GM10248 (cell line): Measurements from ENCODE around the gene HSPA1L.
"Not testable (repeated sequence)": the region's sequence is repeated elsewhere in the genome, so short reads cannot be mapped to it uniquely, and the experiment has no call there.

Experiments used
- CTCF ChIA-PET: fragments of 300-600 bp; sonication (Branson Sonifier 250); formaldehyde crosslinking; extraction: SDS; loops from one replicate; lab custom pipeline; 2021; ENCODE audit warnings: antibody characterized with exemption; lab: Yijun Ruan, JAX
- POLR2A ChIA-PET: fragments of 350-650 bp; sonication (Branson Sonifier 250); formaldehyde crosslinking; extraction: SDS; loops from one replicate; lab custom pipeline; 2020; ENCODE audit warnings: antibody characterized with exemption; lab: Yijun Ruan, JAX
- DNase-seq: peaks from one replicate; pipeline ENCODE4 v3.0.0; 2012; ENCODE audit errors: extremely low spot score
- CTCF ChIP-seq: IDR thresholded peaks from 2 replicates; pipeline ENCODE4 v1.5.1; 2012; ENCODE audit warnings: mild to moderate bottlenecking, low read depth; ENCODE audit errors: extremely low read depth, missing control alignments, control extremely low read depth

HSPA1L gene

GRCh38 chr6:31860349-31860748 lies 45.3 kb upstream of the HSPA1L start:
- ChIA-PET POLR2A (interaction anchor here (0.8 to 1.3 kb wide), 2 partner anchors 15 to 21 kb away, joined by 4 read pairs; no protein-coding TSS in a partner anchor), CTCF (no interaction called here)
- TF ChIP-seq CTCF = no peak
- DNase-seq = no peak

- POLR2A ChIA-PET = interaction anchor here (0.8 to 1.3 kb wide), 2 partner anchors 14 to 21 kb away, joined by 4 read pairs; no protein-coding TSS in a partner anchor
- CTCF ChIA-PET = interaction anchor here (1.2 kb wide), 1 partner anchor 130 kb away, joined by 4 read pairs; no protein-coding TSS in a partner anchor
- no peak for TF ChIP-seq CTCF
- DNase-seq = no peak
Observed at GRCh38 chr6:31859923-31860322, 44.8 kb upstream of the HSPA1L start.

GRCh38 chr6:31858707-31859106 lies 43.6 kb upstream of the HSPA1L start:
- ChIA-PET POLR2A (no interaction called here), CTCF (interaction anchor here (1.0 to 1.4 kb wide), 5 partner anchors 15 to 128 kb away, joined by 3 to 4 read pairs (median 3); no protein-coding TSS in a partner anchor)
- no peak for TF ChIP-seq CTCF
- no peak for DNase-seq

- ChIA-PET CTCF (interaction anchor here (1.0 to 1.4 kb wide), 4 partner anchors 14 to 88 kb away, joined by 3 to 4 read pairs (median 3); no protein-coding TSS in a partner anchor), POLR2A (interaction anchor here (1.7 kb wide), 1 partner anchor 21 kb away, joined by 7 read pairs; no protein-coding TSS in a partner anchor)
- DNase-seq = not testable (repeated sequence)
Observed at GRCh38 chr6:31857774-31858173, 42.7 kb upstream of the HSPA1L start.

- DNase-seq, CTCF ChIA-PET: not testable (repeated sequence)
- POLR2A ChIA-PET = interaction anchor here (1.0 to 1.2 kb wide), 2 partner anchors 10 to 22 kb away, joined by 5 to 6 read pairs; partner anchors contain the start of gene NEU1
Observed at GRCh38 chr6:31851980-31852718, 37.1 kb upstream of the HSPA1L start.

GRCh38 chr6:31851485-31851832 lies 36.4 kb upstream of the HSPA1L start:
- ChIA-PET POLR2A (interaction anchor here (0.7 to 1.2 kb wide), 3 partner anchors 11 to 35 kb away, joined by 3 to 6 read pairs (median 5); partner anchors contain the start of gene NEU1), CTCF (interaction anchor here (1.8 kb wide), 1 partner anchor 11 kb away, joined by 4 read pairs; the partner anchor contains the start of gene NEU1)
- DNase-seq = no peak
- no peak for TF ChIP-seq CTCF

GRCh38 chr6:31850765-31851484 lies 35.8 kb upstream of the HSPA1L start:
- ChIA-PET POLR2A (interaction anchor here (0.7 to 0.9 kb wide), 2 partner anchors 12 to 36 kb away, joined by 3 to 5 read pairs; partner anchors contain the start of gene NEU1), CTCF (interaction anchor here (1.8 kb wide), 1 partner anchor 12 kb away, joined by 4 read pairs; the partner anchor contains the start of gene NEU1)
- DNase-seq = no peak
- no peak for TF ChIP-seq CTCF
